HG02642 (cell line): ENCODE measurements around the gene TNS1.
"Not testable (repeated sequence)": the region's sequence is repeated elsewhere in the genome, so short reads cannot be mapped to it uniquely, and the experiment has no call there.

Experiments used
- ATAC-seq: cut with Tn5 transposase; IDR thresholded peaks from one replicate; pipeline ENCODE4 v1.9.1; 2021; ENCODE audit warnings: mild to moderate bottlenecking; ENCODE audit not compliant: unreplicated experiment, poor library complexity

TNS1 gene

GRCh38 chr2:217826520-217826919 lies 176.3 kb downstream of the TNS1 start:
- no peak for ATAC-seq

DNA sequence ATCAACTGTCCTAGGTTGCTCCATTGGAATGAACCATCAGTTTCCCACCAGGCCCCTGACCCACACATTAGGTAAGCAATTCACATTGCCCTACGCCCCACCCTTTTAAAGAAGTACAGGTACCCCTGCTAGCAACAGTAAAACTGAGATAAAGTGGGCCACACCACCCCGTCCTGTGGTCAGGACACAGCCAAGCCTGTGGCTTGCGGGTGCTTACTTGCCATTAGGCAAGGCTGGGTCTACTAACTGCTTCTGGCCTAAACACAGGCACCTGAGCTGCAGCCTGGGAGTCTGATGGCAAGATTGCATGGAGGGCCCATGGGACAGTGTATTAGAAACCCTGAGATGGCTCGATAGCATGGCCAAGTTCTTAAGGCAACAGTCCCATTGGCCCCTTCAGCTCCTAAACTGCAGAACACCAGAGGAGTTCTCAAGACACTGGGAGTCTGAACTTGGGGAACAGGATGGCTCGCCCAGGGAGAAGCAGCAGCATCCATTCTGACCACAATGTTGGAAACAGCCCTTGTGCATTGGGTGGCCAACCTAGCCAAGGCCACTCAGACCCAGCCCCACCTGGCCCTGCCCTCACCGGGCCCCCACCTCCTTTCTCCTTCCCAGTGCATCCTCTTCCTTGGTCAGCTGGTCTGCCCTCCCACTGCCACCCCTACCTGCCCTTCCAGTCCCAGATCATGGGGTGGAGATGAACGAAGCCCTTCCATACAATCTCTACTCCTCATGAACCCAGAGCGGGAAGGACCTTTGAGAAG lies 177.1 kb downstream of the TNS1 start:
- no peak for ATAC-seq

DNA sequence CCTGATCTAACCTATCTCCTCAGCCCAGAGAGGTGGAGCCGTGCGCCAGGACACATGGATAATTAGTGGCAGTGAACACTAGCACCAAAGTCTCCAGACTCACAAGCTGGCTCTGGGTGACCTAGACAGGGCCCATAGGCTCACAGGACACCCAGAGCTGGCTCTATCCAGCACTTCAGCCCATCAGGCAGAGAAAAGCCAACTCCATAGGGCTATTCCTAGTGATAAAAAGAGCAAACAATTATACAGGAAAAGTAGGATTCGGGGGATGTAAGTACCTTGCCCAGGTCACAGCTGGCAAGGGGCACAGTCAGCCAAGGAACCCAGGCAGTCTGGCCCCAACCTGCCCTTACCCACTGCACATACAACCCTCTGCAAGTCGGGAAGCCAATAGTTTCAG lies 178.6 kb downstream of the TNS1 start:
- no peak for ATAC-seq

GRCh38 chr2:217823626-217824025 lies 179.2 kb downstream of the TNS1 start:
- no peak for ATAC-seq

GRCh38 chr2:217822296-217823252 lies 180.2 kb downstream of the TNS1 start:
- ATAC-seq: no peak

- no peak for ATAC-seq
Measured at GRCh38 chr2:217821536-217822147, 181.2 kb downstream of the TNS1 start.

GRCh38 chr2:217820904-217821303 lies 181.9 kb downstream of the TNS1 start:
- no peak for ATAC-seq

GRCh38 chr2:217820091-217820819 lies 182.5 kb downstream of the TNS1 start:
- no peak for ATAC-seq

DNA sequence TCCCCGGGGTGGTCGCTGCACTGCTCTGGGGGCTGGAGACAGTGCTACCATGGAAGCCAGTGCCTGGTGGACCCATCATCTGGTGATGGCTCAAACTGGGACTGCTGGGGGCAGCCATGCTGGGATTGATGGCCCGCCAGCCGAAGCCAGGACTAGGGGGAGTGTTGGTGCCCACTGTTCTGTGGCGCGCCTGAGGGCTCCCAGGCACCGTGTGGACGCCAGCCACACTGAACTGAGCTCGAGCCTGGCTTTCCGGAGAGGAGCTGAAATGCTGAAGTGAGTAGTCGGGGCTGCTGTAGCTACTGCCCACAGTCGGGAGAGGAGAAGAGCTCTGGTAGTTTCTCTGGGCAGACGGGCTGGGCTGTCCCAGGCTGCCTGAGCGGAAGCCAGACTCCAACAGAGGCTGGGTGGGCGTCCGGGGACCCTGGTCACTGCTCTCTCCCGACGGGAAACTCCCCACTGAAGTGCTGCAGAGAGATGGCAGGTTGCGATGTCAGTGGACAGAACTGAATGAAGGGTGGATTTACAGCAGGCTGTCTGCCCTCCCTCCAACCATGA lies 184.4 kb downstream of the TNS1 start:
- ATAC-seq: no peak

DNA sequence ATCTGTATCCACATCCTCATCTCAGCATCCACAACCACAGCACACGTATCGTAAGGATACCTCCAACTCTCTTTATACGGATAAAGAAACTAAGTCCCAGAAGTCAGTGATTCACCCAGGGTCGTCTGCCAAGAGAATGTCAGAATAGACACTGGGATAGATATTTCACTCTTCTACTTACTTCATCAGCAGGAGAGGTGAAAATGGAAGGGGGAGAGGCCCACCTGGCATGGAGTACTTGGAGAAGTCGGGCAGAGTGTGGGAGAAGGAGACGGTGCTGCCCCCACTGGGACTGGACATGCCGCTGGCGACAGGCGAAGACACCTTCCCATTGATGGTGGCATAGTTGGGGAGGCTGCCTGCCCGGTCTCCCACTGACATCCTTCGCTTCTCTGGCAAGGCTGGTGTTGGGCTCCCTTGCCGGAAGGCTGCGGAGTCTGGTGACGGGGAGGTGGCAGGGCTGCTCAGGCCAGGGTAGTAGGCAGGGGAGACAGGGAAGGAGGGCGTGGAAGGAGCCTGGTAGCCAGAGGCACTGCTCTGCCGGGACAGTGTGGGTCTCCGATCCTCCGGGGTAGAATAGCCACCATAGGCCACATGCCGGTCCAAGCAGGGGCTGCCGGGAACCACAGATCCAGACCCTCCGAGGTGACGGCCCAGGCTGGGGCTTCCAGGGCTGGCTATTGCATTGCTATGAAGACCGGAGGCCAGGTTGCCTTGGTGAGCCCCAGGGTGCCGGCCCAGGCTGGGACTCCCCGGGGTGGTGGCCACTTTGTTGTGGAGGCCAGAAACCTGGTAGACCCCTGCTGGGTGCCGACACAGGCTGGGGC lies 185.1 kb downstream of the TNS1 start:
- ATAC-seq: no peak

- ATAC-seq: no peak
Measured at GRCh38 chr2:217816396-217816869, 186.4 kb downstream of the TNS1 start.

DNA sequence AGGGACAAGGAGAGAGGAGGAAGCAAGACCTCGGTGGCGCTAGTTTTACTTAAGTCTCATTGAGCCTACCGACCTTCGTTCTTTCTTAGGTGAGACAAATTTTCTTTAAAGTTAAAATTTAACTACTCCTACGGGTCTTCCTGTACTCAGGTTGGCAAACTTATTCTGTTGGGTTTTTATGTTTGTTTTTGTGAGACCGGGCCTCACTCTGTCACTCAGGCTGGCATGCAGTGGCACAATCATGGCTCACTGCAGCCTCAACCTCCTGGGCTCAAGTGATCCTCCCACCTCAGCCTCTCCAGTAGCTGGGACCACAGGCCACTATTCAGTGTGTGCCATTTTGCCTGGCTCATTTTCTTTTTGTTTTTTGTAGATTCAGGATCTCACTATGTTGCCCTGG lies 189.0 kb downstream of the TNS1 start:
- no peak for ATAC-seq

- ATAC-seq: no peak
Measured at GRCh38 chr2:217812170-217812569, 190.6 kb downstream of the TNS1 start.

GRCh38 chr2:217810260-217810659 lies 192.5 kb downstream of the TNS1 start:
- ATAC-seq: no peak

GRCh38 chr2:217809736-217810135 lies 193.1 kb downstream of the TNS1 start:
- ATAC-seq: no peak

GRCh38 chr2:217808967-217809366 lies 193.8 kb downstream of the TNS1 start:
- ATAC-seq: not testable (repeated sequence)

DNA sequence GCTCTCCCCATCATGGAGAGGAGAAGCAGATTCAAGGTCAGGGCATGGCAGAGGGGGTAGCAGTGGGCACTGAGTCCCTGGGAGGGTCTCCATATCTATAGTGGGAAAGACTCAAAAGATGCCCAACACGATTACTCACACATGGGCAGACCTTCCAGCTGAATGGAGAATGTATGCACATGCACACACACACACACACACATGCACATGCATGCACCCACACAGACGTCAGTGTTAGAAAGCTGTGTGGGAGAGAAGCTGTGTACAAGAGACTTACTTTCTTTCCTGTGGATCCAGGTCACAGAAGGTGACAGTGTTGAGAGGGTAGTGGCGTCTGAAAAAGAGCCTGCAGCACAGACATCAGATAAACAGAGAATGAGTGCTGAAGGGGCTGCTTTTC lies 194.5 kb downstream of the TNS1 start:
- no peak for ATAC-seq

DNA sequence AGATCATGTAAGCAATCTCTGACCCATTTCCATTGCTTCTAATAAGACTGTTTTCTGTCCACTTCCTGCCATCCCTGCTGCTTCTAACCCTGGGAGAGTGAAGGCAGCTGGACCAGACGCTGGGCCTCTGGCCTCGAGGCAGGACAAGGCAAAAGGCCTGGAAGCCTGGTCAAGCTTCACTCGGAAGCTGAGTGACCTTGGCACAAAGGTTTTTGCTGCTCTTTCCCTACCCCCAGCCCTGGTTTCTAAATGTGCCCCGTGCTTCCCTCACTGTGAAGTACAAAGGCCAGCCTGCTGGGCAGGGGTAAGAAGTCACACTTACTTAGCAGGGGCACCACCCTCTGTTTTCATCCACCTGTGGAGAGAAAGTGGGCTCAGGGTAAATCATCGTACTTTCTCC lies 195.0 kb downstream of the TNS1 start:
- ATAC-seq: no peak

GRCh38 chr2:217807025-217807424 lies 195.8 kb downstream of the TNS1 start:
- no peak for ATAC-seq
